Heart left ventricle (tissue), 13 donors: ENCODE results near the gene AK4.

Source experiments
- CTCF ChIP-seq, 12 donors: fragments of 200-600 bp; sonication (generic) in 4 of 12; IDR thresholded peaks; one replicate each; pipeline versions ENCODE4 v1.5.0 to v1.8.0; 2018 to 2022; ENCODE audit warnings: antibody characterized with exemption in 12 of 12, mild to moderate bottlenecking in 5 of 12
- POLR2A ChIP-seq, 2 donors: fragments of 450-650 bp; IDR thresholded peaks; one replicate each; pipeline ENCODE4 v1.6.1; 2017; ENCODE audit warnings: antibody characterized with exemption in 2 of 2, mild to moderate bottlenecking in 2 of 2, moderate library complexity in 2 of 2
- donor health status: ischemic (EF 13 %, LVEDD 7.1; RV severe dilation, severe dysfunction).
- donor health status: DM: no; HTN: yes; CAD: no.
- donor health status: DM: no; HTN: no; CAD: no.
- donor health status: ischemic (EF 25% LVEDD 6.9; RV normal size, moderate dysfunction).
- donor health status: ischemic (EF 25% LVEDD 5.7; RV mildly dilated, moderate dysfunction).
- donor health status: ischemic (EF 35%, LVEDD 5.7; RV mildly dilated, moderate dysfunction).
- donor health status: nonischemic (EF 11% LVEDD 7.7; RV severe dilation, severe dysfunction).
- donor health status: DM: yes; HTN: yes; CAD: no.
- donor health status: PGD.
- donor health status: ischemic (EF 29% LVEDD 5.4; RV normal size, mild dysfunction).
- donor health status: nonischemic (EF 23%, LVEDD 6.1; RV moderate dilation, normal function).

GRCh38 chr1:65207317-65207716 lies 59.3 kb downstream of the AK4 start:
- TF ChIP-seq CTCF (IDR thresholded peaks at IDR 0.05): no peak
- no peak for TF ChIP-seq POLR2A (IDR thresholded peaks at IDR 0.05)
